Activated naive CD4-positive, alpha-beta T cell treated with anti-CD3 and anti-CD28 coated beads, Interleukin-2, amount 50 U/mL, for 16 hours (primary cell): ENCODE data around the gene NEMP1.
"Not testable (repeated sequence)": the region's sequence is repeated elsewhere in the genome, so short reads cannot be mapped to it uniquely, and the experiment has no call there.

Experiments
- DNase-seq: peaks from one replicate; pipeline ENCODE4 v3.0.0-alpha.2; 2020

Gene NEMP1

GRCh38 chr12:57078519-57079404 is at the start of gene NEMP1:
Gene NEMP1, minus strand, starts transcription at chr12:57078791. Its CDS starts 46 bp downstream, at chr12:57078745.
- peak; percentile 94 for DNase-seq

DNA sequence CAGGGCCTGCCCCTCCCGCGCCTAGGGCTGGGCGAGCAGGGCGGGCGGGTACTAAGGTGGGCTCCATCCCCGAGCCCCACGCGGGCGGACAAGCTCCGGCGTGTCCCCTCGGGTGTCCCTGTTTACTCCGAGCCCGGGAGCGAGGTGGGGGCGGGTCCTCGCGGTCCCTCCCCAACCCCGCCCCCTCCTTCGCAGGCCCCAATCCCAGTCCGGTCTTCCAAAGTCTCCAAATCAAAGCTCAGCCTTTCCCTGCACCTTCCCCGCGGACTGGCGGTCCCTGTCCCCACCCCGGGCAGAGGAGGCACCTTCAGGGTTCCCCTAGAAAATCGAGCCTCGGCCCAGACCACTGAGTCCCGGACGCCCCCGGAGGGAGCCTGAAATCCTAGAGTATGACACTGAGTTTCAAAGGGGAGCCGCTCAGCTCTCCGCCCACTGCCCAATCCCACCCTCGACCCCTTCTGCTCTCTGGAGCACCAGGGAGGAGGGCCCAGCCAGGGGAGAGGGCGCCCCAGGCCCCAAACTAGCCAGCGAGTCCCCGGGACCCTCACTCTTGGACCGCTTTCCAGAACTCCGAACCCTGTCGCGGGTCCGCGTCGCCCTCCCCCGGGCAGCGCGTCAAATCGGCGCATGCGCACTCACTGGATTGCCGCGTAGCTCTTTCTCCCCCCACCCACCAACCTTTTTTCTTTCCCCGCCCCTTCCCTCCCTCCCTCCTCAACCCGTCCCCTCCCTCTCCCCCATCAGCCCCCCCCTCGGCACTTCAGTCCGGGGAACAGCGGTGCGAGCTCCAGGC is 49.3 kb upstream of the NEMP1 start, which contains the start of gene LRP1:
LRP1 (plus strand) TSS at position 758 of the 793 bp plus-strand sequence. CDS start 482 bp downstream, outside the sequence.
- DNase-seq, result peak; percentile 79

DNA sequence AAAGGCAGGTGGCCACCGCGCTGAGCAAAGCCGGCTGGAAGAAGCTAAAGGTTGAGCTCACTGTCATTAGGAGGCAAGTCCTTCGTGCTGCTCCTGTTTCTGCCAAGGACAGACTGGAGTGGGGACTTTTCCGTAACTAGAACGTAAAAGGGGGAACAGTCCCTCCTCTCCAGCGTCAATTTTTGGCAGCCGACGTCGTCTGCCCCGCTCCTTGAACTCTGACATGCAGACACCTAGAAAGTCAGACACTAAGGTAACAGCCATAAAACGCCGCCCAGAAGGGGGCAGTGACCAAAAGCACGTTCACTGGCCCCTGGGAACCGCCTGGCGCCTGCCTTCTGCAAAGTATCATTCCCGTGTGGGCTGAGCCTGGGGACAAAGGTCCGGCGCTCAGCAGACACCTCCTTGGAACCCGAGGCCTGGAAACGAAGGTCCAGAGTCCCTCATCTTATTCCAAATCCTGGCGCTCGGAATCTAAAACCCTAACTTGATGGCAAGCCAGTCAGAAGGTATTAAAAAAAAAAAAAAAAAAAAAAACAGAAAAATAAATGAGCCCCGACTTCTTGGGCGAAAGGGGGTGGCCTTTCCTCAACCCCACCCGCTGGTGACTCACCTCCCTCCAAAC is 48.6 kb upstream of the NEMP1 start:
- peak; percentile 65 for DNase-seq

- DNase-seq, result no peak
Measured at GRCh38 chr12:57126561-57126960, 48.0 kb upstream of the NEMP1 start.

GRCh38 chr12:57126061-57126460 is 47.5 kb upstream of the NEMP1 start:
- no peak for DNase-seq

DNA sequence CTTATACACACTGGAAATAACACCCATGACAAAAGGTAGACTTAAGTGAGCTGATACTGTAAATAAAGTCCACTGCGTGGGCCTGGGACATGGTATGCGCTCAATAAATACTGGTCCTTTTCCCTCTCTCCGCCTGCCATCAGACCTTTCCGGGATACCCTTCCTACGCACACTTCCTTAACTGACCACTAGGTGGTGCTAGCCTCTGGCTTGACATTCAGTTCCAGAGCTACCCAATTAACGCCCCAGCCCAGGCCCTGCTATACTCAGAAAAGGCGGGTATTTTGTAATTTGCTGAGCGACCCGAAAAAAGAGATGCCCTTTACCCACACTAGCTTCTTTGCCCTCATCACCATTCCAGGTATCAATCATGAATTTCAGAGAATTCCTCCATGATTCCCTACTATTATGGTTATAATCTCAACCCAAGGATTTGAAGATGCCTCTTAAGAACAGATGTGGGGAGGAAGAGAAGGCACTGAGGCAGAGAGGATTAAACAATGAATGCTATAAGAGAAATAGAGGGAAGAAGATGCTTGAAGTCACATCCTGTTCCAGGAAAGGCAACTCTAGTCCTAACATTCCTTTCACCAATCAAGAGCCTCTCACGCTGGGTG is 45.8 kb upstream of the NEMP1 start:
- DNase-seq, result peak; percentile 76

DNA sequence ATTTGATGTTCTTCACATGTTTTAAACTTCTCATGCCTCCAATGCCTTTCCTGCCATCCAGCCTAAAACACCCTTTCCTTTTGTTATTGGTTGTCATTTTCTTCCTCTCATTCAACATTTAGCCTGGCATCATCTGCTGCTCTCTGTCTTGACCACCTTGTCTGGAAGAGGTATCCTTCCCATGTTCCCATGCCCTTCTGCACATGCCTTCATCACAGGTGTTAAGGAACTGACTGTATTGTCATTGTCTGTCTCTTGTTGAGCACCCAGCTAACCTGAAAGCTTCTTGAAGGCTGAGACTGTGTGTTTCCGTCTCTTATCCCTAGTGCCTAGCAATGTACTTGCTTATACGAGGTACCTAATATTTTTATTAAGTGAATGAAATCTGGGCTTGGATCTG is 45.2 kb upstream of the NEMP1 start:
- no peak for DNase-seq

DNA sequence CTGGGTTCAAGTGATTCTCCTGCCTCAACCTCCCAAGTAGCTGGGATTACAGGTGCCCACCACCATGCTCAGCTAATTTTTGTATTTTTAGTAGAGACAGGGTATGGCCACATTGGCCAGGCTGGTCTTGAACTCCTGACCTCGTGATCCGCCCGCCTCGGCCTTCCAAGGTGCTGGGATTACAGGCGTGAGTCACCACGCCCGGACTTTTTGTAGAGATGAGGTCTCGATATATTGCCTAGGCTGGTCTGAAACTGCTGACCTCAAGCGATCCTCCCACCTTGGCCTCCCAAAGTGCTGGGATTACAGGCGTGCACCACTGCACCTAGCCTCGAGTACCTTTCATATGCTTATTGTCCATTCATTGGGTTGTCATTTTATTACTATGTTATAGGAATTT is 42.1 kb upstream of the NEMP1 start:
- not testable (repeated sequence) for DNase-seq

DNA sequence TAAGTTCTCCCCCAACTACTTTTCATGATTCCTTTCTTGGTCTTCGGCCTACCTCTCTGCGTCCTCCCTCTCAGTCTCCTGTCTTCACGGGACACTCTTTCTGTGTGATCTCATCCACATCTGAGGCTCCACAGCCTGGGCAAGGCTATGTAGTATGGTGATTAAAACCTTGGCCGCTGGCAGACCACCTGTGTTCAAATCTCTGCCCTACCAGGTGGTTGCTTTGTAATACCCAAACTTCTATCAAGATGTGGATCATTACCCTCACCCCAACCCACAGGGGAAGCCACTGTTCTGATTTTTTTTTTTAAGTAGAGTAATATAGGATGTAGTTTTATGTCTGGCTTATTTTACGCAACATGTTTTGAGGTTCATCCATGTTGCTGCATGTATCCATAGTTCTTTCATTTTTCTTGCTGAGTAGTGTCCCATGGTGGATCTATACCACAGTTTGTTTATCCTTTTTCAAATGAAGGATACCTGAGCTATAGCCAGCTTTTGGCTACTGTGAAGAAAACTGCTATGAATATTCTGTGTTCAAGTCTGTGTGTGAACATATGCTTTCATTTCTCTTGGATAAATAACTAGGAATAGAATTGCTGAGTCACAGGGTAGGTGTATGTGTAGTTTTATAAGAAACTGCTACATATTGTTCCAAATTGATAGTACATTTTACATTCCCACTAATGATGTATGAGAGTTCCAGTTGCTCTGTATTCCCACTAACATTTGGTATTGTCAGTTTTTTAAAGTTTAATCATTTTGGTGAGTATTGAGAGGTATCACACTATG is 40.9 kb upstream of the NEMP1 start:
- no peak for DNase-seq

- DNase-seq, result no peak
Measured at GRCh38 chr12:57118711-57119271, 40.2 kb upstream of the NEMP1 start.

- DNase-seq, result no peak
Measured at GRCh38 chr12:57116580-57117281, 38.1 kb upstream of the NEMP1 start.

GRCh38 chr12:57112492-57113294 is 34.1 kb upstream of the NEMP1 start:
- DNase-seq, result no peak

DNA sequence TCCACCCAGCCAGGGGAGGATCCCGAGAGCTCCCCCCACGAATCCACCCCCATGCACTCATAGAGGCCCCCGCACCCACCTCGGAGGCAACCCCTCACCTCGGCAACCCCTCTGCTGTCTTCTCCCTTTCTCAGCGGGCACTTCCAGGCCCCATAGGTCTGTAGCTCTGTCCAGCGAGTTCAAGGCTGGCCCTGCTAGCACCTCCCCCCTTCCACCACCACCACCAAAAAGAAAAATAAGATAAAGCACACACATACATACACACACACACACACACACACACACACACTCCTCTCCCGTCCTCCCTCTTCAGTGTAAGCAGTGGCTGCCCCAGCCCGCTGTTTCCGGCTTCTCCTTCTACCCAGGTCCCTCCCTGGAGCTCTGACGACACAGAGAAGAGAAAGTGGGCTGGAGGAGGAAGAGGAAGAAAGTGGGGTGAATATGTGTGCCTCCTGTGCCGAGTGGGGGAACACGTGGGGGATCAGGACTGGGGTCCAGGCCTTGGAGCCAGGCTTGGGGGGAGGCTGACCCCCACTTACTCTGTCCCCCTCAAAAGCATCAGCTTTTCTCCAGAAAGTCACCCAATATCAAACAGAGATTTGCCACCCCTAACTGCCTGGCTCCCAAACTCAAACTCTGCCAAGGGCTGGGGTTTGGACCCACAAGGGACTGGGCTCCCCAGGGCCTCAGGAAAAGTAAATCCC is 32.6 kb upstream of the NEMP1 start, which contains the start of gene STAT6:
STAT6 (minus strand) TSS at position 332 of the 704 bp plus-strand sequence. CDS start 3,084 bp downstream, outside the sequence.
- DNase-seq, result peak; percentile 78

- peak; percentile 82 for DNase-seq
Measured at GRCh38 chr12:57110104-57111030, 31.8 kb upstream of the NEMP1 start.

GRCh38 chr12:57109207-57110103 is 30.9 kb upstream of the NEMP1 start:
- no peak for DNase-seq

- no peak for DNase-seq
Measured at GRCh38 chr12:57107456-57108155, 29.0 kb upstream of the NEMP1 start.
